Fibroblast of villous mesenchyme (primary cell): Measurements from ENCODE around the gene PCOLCE2. TPM values are rescaled to one million over a fixed set of nuclear protein-coding genes. Genes with fewer than 3 reads are reported as not detected.

Source experiments
- DNase-seq: peaks from one replicate; pipeline ENCODE4 v3.0.0-alpha.2; 2010; ENCODE audit warnings: low read depth
- H3K4me3 ChIP-seq: 2 replicates; pipeline ENCODE4 v1.5.1; 2011; ENCODE audit warnings: low read depth, mild to moderate bottlenecking, low read length
- total RNA-seq: library from RNA; depleted of rRNA; stranded (reverse); fragments of >200 nt; gene quantifications from 2 replicates; pipeline ENCODE4 v1.2.3, GENCODE V29; 2012
- TF ChIP-seq, protein P1 (sequence below): IDR thresholded peaks from 2 replicates; pipeline ENCODE4 v1.5.1; 2012; ENCODE audit warnings: low read depth, mild to moderate bottlenecking, low read length; ENCODE audit not compliant: insufficient read depth

Gene PCOLCE2
- total RNA-seq, 1 donor = under 0.01 TPM

DNA sequence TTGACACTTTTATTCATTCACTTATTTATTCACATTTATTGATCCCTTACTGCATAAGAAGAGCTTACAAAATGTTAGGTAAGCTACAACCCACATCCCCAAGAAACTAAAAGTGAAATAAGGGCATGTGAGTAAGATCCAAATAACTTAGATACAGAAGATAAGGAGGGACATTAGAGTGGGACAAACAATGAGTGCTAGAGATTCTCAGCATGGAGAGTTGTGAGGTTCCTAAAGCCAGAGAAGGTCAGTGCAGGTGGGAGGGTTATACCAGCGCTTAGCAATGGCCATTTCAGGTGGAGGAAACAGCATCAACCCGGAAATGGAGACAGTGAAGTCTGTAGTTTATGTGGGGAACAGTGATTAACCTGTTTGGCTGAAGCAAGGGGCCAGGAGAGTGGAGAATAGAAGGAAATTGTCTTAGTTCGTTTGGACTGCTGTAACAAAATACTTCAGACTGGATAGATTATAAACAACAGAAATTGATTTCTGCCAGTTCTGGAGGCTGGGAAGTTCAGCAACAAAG, 25.5 kb upstream of the PCOLCE2 start:
- TF ChIP-seq, protein P1, sequence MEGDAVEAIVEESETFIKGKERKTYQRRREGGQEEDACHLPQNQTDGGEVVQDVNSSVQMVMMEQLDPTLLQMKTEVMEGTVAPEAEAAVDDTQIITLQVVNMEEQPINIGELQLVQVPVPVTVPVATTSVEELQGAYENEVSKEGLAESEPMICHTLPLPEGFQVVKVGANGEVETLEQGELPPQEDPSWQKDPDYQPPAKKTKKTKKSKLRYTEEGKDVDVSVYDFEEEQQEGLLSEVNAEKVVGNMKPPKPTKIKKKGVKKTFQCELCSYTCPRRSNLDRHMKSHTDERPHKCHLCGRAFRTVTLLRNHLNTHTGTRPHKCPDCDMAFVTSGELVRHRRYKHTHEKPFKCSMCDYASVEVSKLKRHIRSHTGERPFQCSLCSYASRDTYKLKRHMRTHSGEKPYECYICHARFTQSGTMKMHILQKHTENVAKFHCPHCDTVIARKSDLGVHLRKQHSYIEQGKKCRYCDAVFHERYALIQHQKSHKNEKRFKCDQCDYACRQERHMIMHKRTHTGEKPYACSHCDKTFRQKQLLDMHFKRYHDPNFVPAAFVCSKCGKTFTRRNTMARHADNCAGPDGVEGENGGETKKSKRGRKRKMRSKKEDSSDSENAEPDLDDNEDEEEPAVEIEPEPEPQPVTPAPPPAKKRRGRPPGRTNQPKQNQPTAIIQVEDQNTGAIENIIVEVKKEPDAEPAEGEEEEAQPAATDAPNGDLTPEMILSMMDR = no peak
- no peak for DNase-seq
- H3K4me3 ChIP-seq = no peak overlapping the region

DNA sequence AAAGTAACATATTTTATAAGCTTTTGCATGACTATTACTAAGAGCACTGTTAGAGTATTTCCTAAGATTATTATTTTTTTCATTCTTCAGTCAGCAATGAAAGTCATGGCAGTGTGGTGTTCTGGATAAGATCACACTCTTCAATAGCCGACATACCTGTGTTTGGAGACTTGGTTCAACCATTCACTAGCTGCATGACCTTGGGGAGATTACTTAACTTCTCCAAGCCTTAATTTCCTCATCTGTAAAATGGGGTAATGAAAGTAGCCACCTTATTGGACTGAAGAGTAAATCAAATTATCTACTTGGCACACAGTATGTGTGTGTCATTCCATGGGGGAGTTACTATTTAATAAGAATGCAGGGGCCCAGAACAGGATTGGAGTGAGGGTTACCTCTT, 24.5 kb upstream of the PCOLCE2 start:
- no peak for DNase-seq
- TF ChIP-seq, protein P1 = no peak
- no peak overlapping the region for H3K4me3 ChIP-seq

DNA sequence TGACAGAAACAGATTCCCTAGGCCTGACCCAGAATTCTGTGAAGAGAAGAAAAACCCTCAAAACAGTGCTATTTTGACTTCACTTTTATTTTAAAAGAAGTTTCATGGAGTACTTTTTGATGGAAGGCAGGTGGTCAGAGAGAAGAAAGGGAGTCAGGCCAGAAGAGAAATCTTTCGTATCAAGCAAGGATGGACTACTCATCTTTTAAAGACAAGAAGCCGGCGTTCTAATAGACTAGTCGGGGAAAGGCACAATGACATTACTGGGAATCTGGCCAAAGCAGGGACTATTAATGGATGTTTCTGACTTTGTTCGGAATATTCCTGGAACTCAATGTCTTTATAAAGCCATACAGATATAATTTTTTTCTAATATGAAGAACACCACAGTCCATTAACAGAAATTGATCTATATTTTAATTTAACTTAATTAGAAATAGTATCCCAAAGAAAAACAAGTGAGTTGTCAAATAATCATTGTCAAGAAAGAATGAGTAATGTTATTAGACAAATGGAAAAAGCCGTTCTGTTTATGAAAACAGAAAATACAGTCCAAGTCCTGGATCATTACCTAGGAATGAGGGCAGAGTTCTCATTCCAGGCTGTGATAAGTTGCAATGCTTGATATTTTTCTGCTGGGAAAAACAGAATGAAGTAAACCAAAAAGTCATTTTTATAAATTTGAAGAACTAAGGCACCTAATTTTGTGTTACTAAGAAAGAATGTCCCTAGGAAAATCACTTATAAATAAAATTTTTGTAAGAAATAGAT, 23.7 kb upstream of the PCOLCE2 start:
- no peak for DNase-seq
- no peak overlapping the region for H3K4me3 ChIP-seq
- TF ChIP-seq, protein P1 = no peak

DNA sequence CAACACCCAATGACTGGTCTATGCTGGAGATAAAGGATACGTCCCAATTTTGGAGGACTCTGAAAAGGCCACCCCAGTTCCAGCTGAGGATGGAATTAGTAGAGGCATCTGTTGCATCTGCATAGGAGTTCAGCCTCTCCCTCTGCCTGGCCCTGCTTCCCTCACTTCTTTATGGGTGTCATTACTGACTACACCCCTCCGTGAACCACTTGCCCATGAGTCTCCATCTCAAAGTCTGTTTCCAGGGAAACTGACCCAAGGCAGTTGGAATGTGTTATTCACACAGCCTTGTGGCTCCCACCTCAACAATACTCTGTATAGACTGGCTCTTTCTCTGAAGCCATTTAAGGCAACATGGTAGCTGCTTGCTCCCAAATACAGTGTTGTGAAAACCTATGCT, 21.4 kb upstream of the PCOLCE2 start:
- no peak for DNase-seq
- TF ChIP-seq, protein P1 = no peak
- no peak overlapping the region for H3K4me3 ChIP-seq

DNA sequence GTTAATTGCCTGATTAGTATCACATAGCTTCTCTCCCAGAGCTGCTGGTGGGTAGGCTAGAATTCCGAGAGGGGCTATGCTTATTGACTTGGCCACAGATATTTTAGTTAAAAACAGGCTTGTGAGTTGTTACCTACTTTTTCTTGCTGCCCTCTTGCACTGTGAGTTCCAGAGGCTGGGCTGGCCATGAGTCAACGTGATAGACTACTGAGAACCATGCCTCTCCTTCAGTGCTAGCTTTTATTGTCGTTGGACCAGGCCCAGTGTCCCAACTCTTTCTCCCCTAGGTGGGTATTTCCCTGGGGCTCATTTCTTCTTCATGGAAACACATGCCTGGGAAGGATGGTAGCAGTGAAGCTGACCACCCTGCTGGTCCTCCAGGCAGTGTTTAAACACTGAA, 20.4 kb upstream of the PCOLCE2 start:
- TF ChIP-seq, protein P1 = no peak
- no peak for DNase-seq
- no peak overlapping the region for H3K4me3 ChIP-seq

DNA sequence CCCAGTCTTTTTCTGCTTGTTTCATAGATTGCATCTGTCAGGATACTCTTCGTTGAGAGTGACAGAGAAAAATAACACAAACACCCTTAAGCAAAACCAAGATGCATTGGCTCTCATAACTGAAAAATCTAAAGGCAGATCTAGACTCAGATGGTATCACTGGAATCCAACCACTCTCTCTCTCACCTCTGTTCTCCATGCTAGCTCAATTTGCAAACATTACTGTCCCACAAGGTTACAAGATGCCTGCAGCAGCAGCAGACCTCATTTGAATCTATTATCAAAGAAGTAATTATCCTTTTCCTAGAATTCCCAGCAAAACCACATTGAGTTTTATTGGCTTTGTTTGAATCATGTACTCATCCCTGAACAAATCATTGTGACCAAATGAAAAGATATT, 19.1 kb upstream of the PCOLCE2 start:
- no peak overlapping the region for H3K4me3 ChIP-seq
- no peak for DNase-seq
- TF ChIP-seq, protein P1 = no peak
